Memory B cell (primary cell): ENCODE data around the gene GRAMD1A.
"Not testable (repeated sequence)": the region's sequence is repeated elsewhere in the genome, so short reads cannot be mapped to it uniquely, and the experiment has no call there.

Experiments used
- ATAC-seq: fragments of 150-1000 bp; cut with Tn5 transposase; 2 replicates; pipeline ENCODE4 v1.10.0; 2021; ENCODE audit warnings: low read depth, mild to moderate bottlenecking, moderate library complexity
- DNase-seq, 2 donors: peaks; one replicate each; pipeline ENCODE4 v3.0.0; 2022; ENCODE audit warnings: low spot score in 2 of 2
- H3K27ac Mint-ChIP-seq: one replicate; pipeline ENCODE4 v1.8.0; 2022; ENCODE audit warnings: mild to moderate bottlenecking, moderate library complexity, mixed read lengths
- H3K27me3 Mint-ChIP-seq: one replicate; pipeline ENCODE4 v1.8.0; 2022; ENCODE audit warnings: mixed read lengths
- H3K36me3 Mint-ChIP-seq: one replicate; pipeline ENCODE4 v1.8.0; 2022; ENCODE audit warnings: mild to moderate bottlenecking, mixed read lengths
- H3K4me1 Mint-ChIP-seq: one replicate; pipeline ENCODE4 v1.8.0; 2022; ENCODE audit warnings: mixed read lengths
- H3K4me3 Mint-ChIP-seq: one replicate; pipeline ENCODE4 v1.8.0; 2022; ENCODE audit warnings: mild to moderate bottlenecking, moderate library complexity, mixed read lengths
- H3K9me3 Mint-ChIP-seq: one replicate; pipeline ENCODE4 v1.8.0; 2022; ENCODE audit warnings: mixed read lengths

GRAMD1A gene

GRCh38 chr19:35048911-35049411, 48.8 kb downstream of the GRAMD1A start:
- H3K36me3 Mint-ChIP-seq = no peaks in the 10 kb centered on the region
- DNase-seq (no peak), ATAC-seq (no peak)
- no peak overlapping the region for H3K4me3 Mint-ChIP-seq
- H3K27ac Mint-ChIP-seq = no peak overlapping the region
- no peaks in the 10 kb centered on the region for H3K9me3 Mint-ChIP-seq
- H3K27me3 Mint-ChIP-seq = peaks cover 11% of the 10 kb centered on the region
- peaks cover 14% of the 10 kb centered on the region for H3K4me1 Mint-ChIP-seq

GRCh38 chr19:35049456-35049855, 49.3 kb downstream of the GRAMD1A start:
- ATAC-seq (no peak), DNase-seq (no peak)
- Mint-ChIP-seq H3K27me3 (peaks cover 7% of the 10 kb centered on the region), H3K36me3 (no peaks in the 10 kb centered on the region), H3K9me3 (no peaks in the 10 kb centered on the region), H3K4me1 (peaks cover 14% of the 10 kb centered on the region), H3K27ac (no peak overlapping the region), H3K4me3 (no peak overlapping the region)

GRCh38 chr19:35050662-35051061, 50.5 kb downstream of the GRAMD1A start:
- H3K4me1 Mint-ChIP-seq, ATAC-seq, H3K4me3 Mint-ChIP-seq, DNase-seq, H3K27ac Mint-ChIP-seq, H3K36me3 Mint-ChIP-seq, H3K9me3 Mint-ChIP-seq, H3K27me3 Mint-ChIP-seq: not testable (repeated sequence)

- H3K36me3 Mint-ChIP-seq, H3K27ac Mint-ChIP-seq, ATAC-seq, H3K4me1 Mint-ChIP-seq, H3K9me3 Mint-ChIP-seq, H3K27me3 Mint-ChIP-seq, H3K4me3 Mint-ChIP-seq, DNase-seq: not testable (repeated sequence)
Observed at GRCh38 chr19:35051268-35051667, 51.1 kb downstream of the GRAMD1A start.

- H3K27me3 Mint-ChIP-seq = peaks cover 6% of the 10 kb centered on the region
- no peaks in the 10 kb centered on the region for H3K9me3 Mint-ChIP-seq
- no peaks in the 10 kb centered on the region for H3K36me3 Mint-ChIP-seq
- ATAC-seq = no peak
- no peak overlapping the region for H3K27ac Mint-ChIP-seq
- peaks cover 4% of the 10 kb centered on the region for H3K4me1 Mint-ChIP-seq
- no peak for DNase-seq
- no peak overlapping the region for H3K4me3 Mint-ChIP-seq
Observed at GRCh38 chr19:35051796-35052195, 51.7 kb downstream of the GRAMD1A start.

GRCh38 chr19:35052599-35053190, 52.6 kb downstream of the GRAMD1A start:
- H3K36me3 Mint-ChIP-seq = no peaks in the 10 kb centered on the region
- no peak overlapping the region for H3K4me3 Mint-ChIP-seq
- H3K27me3 Mint-ChIP-seq = peaks cover 6% of the 10 kb centered on the region
- ATAC-seq = no peak
- no peak overlapping the region for H3K27ac Mint-ChIP-seq
- H3K9me3 Mint-ChIP-seq = no peaks in the 10 kb centered on the region
- DNase-seq = no peak
- H3K4me1 Mint-ChIP-seq = peaks cover 4% of the 10 kb centered on the region

- no peak overlapping the region for H3K4me3 Mint-ChIP-seq
- no peaks in the 10 kb centered on the region for H3K36me3 Mint-ChIP-seq
- ATAC-seq = no peak
- H3K27me3 Mint-ChIP-seq = peaks cover 6% of the 10 kb centered on the region
- no peak for DNase-seq
- H3K4me1 Mint-ChIP-seq = peaks cover 4% of the 10 kb centered on the region
- H3K9me3 Mint-ChIP-seq = no peaks in the 10 kb centered on the region
- H3K27ac Mint-ChIP-seq = no peak overlapping the region
Observed at GRCh38 chr19:35053667-35054293, 53.7 kb downstream of the GRAMD1A start.

GRCh38 chr19:35054626-35055025, 54.5 kb downstream of the GRAMD1A start:
- Mint-ChIP-seq H3K9me3 (no peaks in the 10 kb centered on the region), H3K27ac (no peak overlapping the region), H3K4me3 (no peak overlapping the region), H3K36me3 (no peaks in the 10 kb centered on the region), H3K27me3 (peaks cover 6% of the 10 kb centered on the region), H3K4me1 (peaks cover 4% of the 10 kb centered on the region)
- no peak for ATAC-seq
- no peak for DNase-seq

- peaks cover 6% of the 10 kb centered on the region for H3K27me3 Mint-ChIP-seq
- H3K4me3 Mint-ChIP-seq = no peak overlapping the region
- ATAC-seq (peak; percentile 90), DNase-seq (no peak)
- H3K4me1 Mint-ChIP-seq = peaks cover 4% of the 10 kb centered on the region
- no peaks in the 10 kb centered on the region for H3K36me3 Mint-ChIP-seq
- no peak overlapping the region for H3K27ac Mint-ChIP-seq
- H3K9me3 Mint-ChIP-seq = no peaks in the 10 kb centered on the region
Observed at GRCh38 chr19:35055715-35056179, 55.6 kb downstream of the GRAMD1A start.

GRCh38 chr19:35056513-35057063, 56.5 kb downstream of the GRAMD1A start:
- ATAC-seq (no peak), DNase-seq (no peak)
- Mint-ChIP-seq H3K4me1 (peaks cover 4% of the 10 kb centered on the region), H3K9me3 (no peaks in the 10 kb centered on the region), H3K27ac (no peak overlapping the region), H3K27me3 (peaks cover 6% of the 10 kb centered on the region), H3K4me3 (no peak overlapping the region), H3K36me3 (no peaks in the 10 kb centered on the region)

- DNase-seq = no peak
- no peak overlapping the region for H3K4me3 Mint-ChIP-seq
- ATAC-seq = no peak
- no peaks in the 10 kb centered on the region for H3K36me3 Mint-ChIP-seq
- H3K27me3 Mint-ChIP-seq = peaks cover 4% of the 10 kb centered on the region
- H3K9me3 Mint-ChIP-seq = no peaks in the 10 kb centered on the region
- peaks cover 4% of the 10 kb centered on the region for H3K4me1 Mint-ChIP-seq
- H3K27ac Mint-ChIP-seq = no peak overlapping the region
Observed at GRCh38 chr19:35058370-35058769, 58.2 kb downstream of the GRAMD1A start.

GRCh38 chr19:35059006-35059798, 59.1 kb downstream of the GRAMD1A start:
- no peak for DNase-seq
- H3K27ac Mint-ChIP-seq = no peak overlapping the region
- H3K4me3 Mint-ChIP-seq = no peak overlapping the region
- H3K9me3 Mint-ChIP-seq = no peaks in the 10 kb centered on the region
- peaks cover 4% of the 10 kb centered on the region for H3K4me1 Mint-ChIP-seq
- ATAC-seq = no peak
- no peaks in the 10 kb centered on the region for H3K36me3 Mint-ChIP-seq
- H3K27me3 Mint-ChIP-seq = peaks cover 4% of the 10 kb centered on the region

GRCh38 chr19:35059799-35060091, 59.6 kb downstream of the GRAMD1A start:
- H3K36me3 Mint-ChIP-seq = no peaks in the 10 kb centered on the region
- H3K4me3 Mint-ChIP-seq = no peak overlapping the region
- no peak for ATAC-seq
- no peaks in the 10 kb centered on the region for H3K9me3 Mint-ChIP-seq
- peaks cover 4% of the 10 kb centered on the region for H3K27me3 Mint-ChIP-seq
- H3K27ac Mint-ChIP-seq = no peak overlapping the region
- H3K4me1 Mint-ChIP-seq = peaks cover 4% of the 10 kb centered on the region
- DNase-seq = no peak

GRCh38 chr19:35060160-35060855, 60.2 kb downstream of the GRAMD1A start:
- Mint-ChIP-seq H3K27me3 (peaks cover 4% of the 10 kb centered on the region), H3K27ac (no peak overlapping the region), H3K36me3 (no peaks in the 10 kb centered on the region), H3K9me3 (no peaks in the 10 kb centered on the region), H3K4me3 (no peak overlapping the region), H3K4me1 (peaks cover 4% of the 10 kb centered on the region)
- no peak for DNase-seq
- ATAC-seq = no peak
